Caco-2 (cell line): ENCODE data around the gene ARFGEF2. TPM values are rescaled to one million over a fixed set of nuclear protein-coding genes. Genes with fewer than 3 reads are reported as not detected.

Source experiments
- BruUV-seq: library from RNA; stranded (reverse); fragments of 400-500 nt; replicated peaks from 2 replicates; lab custom pipeline; 2021; lab: Mats Ljungman, UMichigan
- CTCF ChIA-PET: fragments of 300-600 bp; sonication (Branson Sonifier 250); formaldehyde crosslinking; loops from one replicate; lab custom pipeline; 2022; ENCODE audit warnings: antibody characterized with exemption; lab: Charles Lee
- POLR2A ChIA-PET: fragments of 300-600 bp; sonication (Branson Sonifier 250); formaldehyde crosslinking; loops from one replicate; lab custom pipeline; 2022; ENCODE audit warnings: antibody characterized with exemption; lab: Charles Lee
- DNase-seq, 2 experiments: peaks; one replicate each; pipeline versions ENCODE4 v3.0.0 to v3.0.0-alpha.2; 2020 to 2022
- H3K27me3 ChIP-seq: replicated peaks from 2 replicates; pipeline ENCODE4 v1.6.0; 2011; ENCODE audit warnings: low read length; ENCODE audit not compliant: control insufficient read depth, insufficient read depth
- H3K36me3 ChIP-seq: 2 replicates; pipeline ENCODE4 v1.5.1; 2011; ENCODE audit warnings: low read length; ENCODE audit not compliant: control insufficient read depth, insufficient read depth
- H3K4me1 ChIP-seq: fragments of 250-450 bp; sonication (Bioruptor Pico); 2 replicates; pipeline ENCODE4 v1.5.1; 2020; ENCODE audit warnings: mild to moderate bottlenecking
- H3K4me3 ChIP-seq: 2 replicates; pipeline ENCODE4 v1.5.1; 2011; ENCODE audit warnings: low read depth, mild to moderate bottlenecking, control low read depth, low read length
- H3K9me3 ChIP-seq: fragments of 250-450 bp; sonication (Bioruptor Pico); 2 replicates; pipeline ENCODE4 v1.5.1; 2020; ENCODE audit warnings: mild to moderate bottlenecking, moderate library complexity
- H3K27ac Mint-ChIP-seq: one replicate; pipeline ENCODE4 v1.8.0; 2022; ENCODE audit warnings: mixed read lengths; ENCODE audit not compliant: unreplicated experiment
- H3K27me3 Mint-ChIP-seq: one replicate; pipeline ENCODE4 v1.8.0; 2022; ENCODE audit warnings: mixed read lengths; ENCODE audit not compliant: insufficient read depth, unreplicated experiment
- H3K36me3 Mint-ChIP-seq: one replicate; pipeline ENCODE4 v1.8.0; 2022; ENCODE audit warnings: mild to moderate bottlenecking, mixed read lengths; ENCODE audit not compliant: insufficient read depth, unreplicated experiment
- H3K4me1 Mint-ChIP-seq: one replicate; pipeline ENCODE4 v1.8.0; 2022; ENCODE audit warnings: low read depth, mixed read lengths; ENCODE audit not compliant: unreplicated experiment
- H3K4me3 Mint-ChIP-seq: one replicate; pipeline ENCODE4 v1.8.0; 2022; ENCODE audit warnings: mild to moderate bottlenecking, moderate library complexity, mixed read lengths; ENCODE audit not compliant: unreplicated experiment
- H3K9me3 Mint-ChIP-seq: one replicate; pipeline ENCODE4 v1.8.0; 2022; ENCODE audit warnings: mixed read lengths; ENCODE audit not compliant: unreplicated experiment
- CTCF ChIP-seq, 2 experiments: fragments of 200-600 bp in 1 of 2; IDR thresholded peaks; 1 replicate in 1 of 2; 2 replicates in 1 of 2; pipeline versions ENCODE4 v1.5.1 to v1.8.0; 2011 to 2022; ENCODE audit warnings: antibody characterized with exemption in 1 of 2, control low read depth in 1 of 2, inconsistent platforms in 1 of 2, low read depth in 1 of 2, low read length in 1 of 2, mild to moderate bottlenecking in 1 of 2, moderate library complexity in 1 of 2; ENCODE audit not compliant: insufficient read depth in 1 of 2, severe bottlenecking in 1 of 2, unreplicated experiment in 1 of 2
- intact Hi-C: fragments of 100-400 bp; cut with micrococcal nuclease; formaldehyde crosslinking; loops from one replicate; pipeline ENCODE4 v1.10.0; 2022; ENCODE audit not compliant: unreplicated experiment
- total RNA-seq: library from RNA; stranded (reverse); gene quantifications from 2 replicates; pipeline ENCODE4 v1.2.3, GENCODE V29; 2022

Gene ARFGEF2
- total RNA-seq, 1 experiment from 2014 or later = 78.8 TPM

GRCh38 chr20:48901326-48901725, 20.2 kb upstream of the ARFGEF2 start:
- Histone ChIP-seq H3K36me3 (no peaks in the 10 kb centered on the region), H3K27me3 (no peaks in the 10 kb centered on the region; the same call in 1 of the 2 replicates), H3K9me3 (no peaks in the 10 kb centered on the region), H3K4me1 (0 out of 2 replicates have a peak, but pooled peaks cover 8% of the 10 kb centered on the region), H3K4me3 (no peak overlapping the region)
- BruUV-seq = no TSS peak
- ChIA-PET CTCF (interaction anchor here (3.6 kb wide), 1 partner anchor 244 kb away, joined by 31 read pairs; no protein-coding TSS in a partner anchor), POLR2A (no interaction called here)
- intact Hi-C loops = no loop called here
- Mint-ChIP-seq H3K4me1 (peaks cover 9% of the 10 kb centered on the region), H3K9me3 (no peaks in the 10 kb centered on the region), H3K27me3 (peaks cover 13% of the 10 kb centered on the region), H3K36me3 (no peaks in the 10 kb centered on the region), H3K4me3 (no peak overlapping the region), H3K27ac (no peak overlapping the region)
- peak in 1 of 2 experiments; percentile 30 for DNase-seq
- TF ChIP-seq CTCF (IDR thresholded peaks at IDR 0.05; ENCODE audit: insufficient read depth in 1 of 2, low read depth in 1 of 2, low read length in 1 of 2, severe bottlenecking in 1 of 2, unreplicated experiment in 1 of 2) = no peak

- Histone ChIP-seq H3K4me3 (no peak overlapping the region), H3K4me1 (0 out of 2 replicates have a peak, but pooled peaks cover 8% of the 10 kb centered on the region), H3K27me3 (no peaks in the 10 kb centered on the region; the same call in 1 of the 2 replicates), H3K9me3 (no peaks in the 10 kb centered on the region), H3K36me3 (no peaks in the 10 kb centered on the region)
- ChIA-PET CTCF (interaction anchor here (3.9 kb wide), 1 partner anchor 247 kb away, joined by 133 read pairs; no protein-coding TSS in a partner anchor), POLR2A (no interaction called here)
- BruUV-seq = no TSS peak
- Mint-ChIP-seq H3K4me1 (peaks cover 9% of the 10 kb centered on the region), H3K9me3 (no peaks in the 10 kb centered on the region), H3K27me3 (peaks cover 22% of the 10 kb centered on the region), H3K4me3 (no peak overlapping the region), H3K36me3 (no peaks in the 10 kb centered on the region), H3K27ac (no peak overlapping the region)
- no peak for DNase-seq
- TF ChIP-seq CTCF (IDR thresholded peaks at IDR 0.05; ENCODE audit: insufficient read depth in 1 of 2, low read depth in 1 of 2, low read length in 1 of 2, severe bottlenecking in 1 of 2, unreplicated experiment in 1 of 2) = no peak
- intact Hi-C loops = loop anchor here (2.0 kb wide), 1 partner anchor 79 kb away; no protein-coding TSS in a partner anchor
These were observed 17.8 kb upstream of the ARFGEF2 start for GRCh38 chr20:48903705-48904104.

GRCh38 chr20:48904566-48905296, 16.8 kb upstream of the ARFGEF2 start:
- H3K9me3 Mint-ChIP-seq = no peaks in the 10 kb centered on the region
- H3K36me3 Mint-ChIP-seq = no peaks in the 10 kb centered on the region
- H3K4me1 Mint-ChIP-seq = peaks cover 9% of the 10 kb centered on the region
- peak; percentile 95 to 97 for TF ChIP-seq CTCF (IDR thresholded peaks at IDR 0.05; ENCODE audit: insufficient read depth in 1 of 2, low read depth in 1 of 2, low read length in 1 of 2, severe bottlenecking in 1 of 2, unreplicated experiment in 1 of 2)
- CTCF ChIA-PET = interaction anchor here (0.5 to 3.9 kb wide), 15 partner anchors 9 to 416 kb away, joined by 3 to 133 read pairs (median 5); no protein-coding TSS in a partner anchor
- intact Hi-C loops = loop anchor here (1.0 to 2.0 kb wide), 3 partner anchors 80 to 269 kb away; no protein-coding TSS in a partner anchor
- no peak overlapping the region for H3K4me3 Mint-ChIP-seq
- H3K27me3 Mint-ChIP-seq = peaks cover 15% of the 10 kb centered on the region
- no TSS peak for BruUV-seq
- POLR2A ChIA-PET = no interaction called here
- H3K27me3 ChIP-seq = no peaks in the 10 kb centered on the region; the same call in 1 of the 2 replicates
- DNase-seq = peak; percentile 75 to 86
- H3K4me3 ChIP-seq = no peak overlapping the region
- H3K27ac Mint-ChIP-seq = no peak overlapping the region
- H3K9me3 ChIP-seq = peaks cover 9% of the 10 kb centered on the region; the same call in 1 of the 2 replicates
- H3K36me3 ChIP-seq = no peaks in the 10 kb centered on the region
- H3K4me1 ChIP-seq = 0 out of 2 replicates have a peak, but pooled peaks cover 8% of the 10 kb centered on the region
